ENCODE measurements around the gene HIVEP1. TPM values are rescaled to one million over a fixed set of nuclear protein-coding genes. Genes with fewer than 3 reads are reported as not detected.

Gene HIVEP1
- total RNA-seq, 1 donor from 2014 or later = 48.9 TPM

GRCh38 chr6:12110523-12111362, 98.6 kb downstream of the HIVEP1 start:
- Mint-ChIP-seq H3K9me3 (ENCODE audit: unreplicated experiment) (peaks cover 1% of the 10 kb centered on the region), H3K36me3 (ENCODE audit: low read depth, unreplicated experiment) (peaks cover 15% of the 10 kb centered on the region), H3K4me1 (ENCODE audit: low read depth, unreplicated experiment) (peaks cover 25% of the 10 kb centered on the region), H3K27me3 (ENCODE audit: low read depth, unreplicated experiment) (no peaks in the 10 kb centered on the region), H3K27ac (ENCODE audit: unreplicated experiment) (no peak overlapping the region), H3K4me3 (ENCODE audit: unreplicated experiment) (no peak overlapping the region)
- Histone ChIP-seq H3K9me3 (ENCODE audit: insufficient read depth, low read depth, low read length) (no peaks in the 10 kb centered on the region), H3K4me1 (ENCODE audit: insufficient read depth, low read length) (peaks cover 17% of the 10 kb centered on the region), H3K79me2 (ENCODE audit: insufficient read depth, low read length) (peaks cover 17% of the 10 kb centered on the region), H3K36me3 (ENCODE audit: insufficient read depth, low read length) (peaks cover 3% of the 10 kb centered on the region), H3K4me2 (ENCODE audit: low read length) (no peak overlapping the region), H3K27me3 (ENCODE audit: insufficient read depth, low read length) (no peaks in the 10 kb centered on the region), H3K9ac (ENCODE audit: low read length) (no peak overlapping the region), H2AFZ (ENCODE audit: low read depth, low read length) (no peak overlapping the region), H3K4me3 (ENCODE audit: insufficient read depth, low read depth, low read length) (no peak overlapping the region), H3K27ac (ENCODE audit: low read depth, low read length) (no peak overlapping the region), H4K20me1 (ENCODE audit: insufficient read depth, low read length) (peaks cover 9% of the 10 kb centered on the region)
- TF ChIP-seq CTCF (IDR thresholded peaks at IDR 0.05; ENCODE audit: insufficient read depth, low read depth, low read length) (no peak), EZH2 (IDR thresholded peaks at IDR 0.05; ENCODE audit: insufficient read depth, low read length) (no peak)
- no peak for FAIRE-seq
- DNase-seq (ENCODE audit: low read depth) = no peak

GRCh38 chr6:12111363-12111670, 99.2 kb downstream of the HIVEP1 start:
- Histone ChIP-seq H4K20me1 (ENCODE audit: insufficient read depth, low read length) (peaks cover 9% of the 10 kb centered on the region), H3K27ac (ENCODE audit: low read depth, low read length) (no peak overlapping the region), H2AFZ (ENCODE audit: low read depth, low read length) (no peak overlapping the region), H3K9ac (ENCODE audit: low read length) (no peak overlapping the region), H3K79me2 (ENCODE audit: insufficient read depth, low read length) (peaks cover 20% of the 10 kb centered on the region), H3K36me3 (ENCODE audit: insufficient read depth, low read length) (peaks cover 3% of the 10 kb centered on the region), H3K27me3 (ENCODE audit: insufficient read depth, low read length) (no peaks in the 10 kb centered on the region), H3K4me1 (ENCODE audit: insufficient read depth, low read length) (peaks cover 17% of the 10 kb centered on the region), H3K9me3 (ENCODE audit: insufficient read depth, low read depth, low read length) (no peaks in the 10 kb centered on the region), H3K4me3 (ENCODE audit: insufficient read depth, low read depth, low read length) (no peak overlapping the region), H3K4me2 (ENCODE audit: low read length) (no peak overlapping the region)
- DNase-seq (ENCODE audit: low read depth) (no peak), FAIRE-seq (no peak)
- H3K9me3 Mint-ChIP-seq (ENCODE audit: unreplicated experiment) = peaks cover 1% of the 10 kb centered on the region
- no peaks in the 10 kb centered on the region for H3K27me3 Mint-ChIP-seq (ENCODE audit: low read depth, unreplicated experiment)
- H3K4me1 Mint-ChIP-seq (ENCODE audit: low read depth, unreplicated experiment) = peaks cover 25% of the 10 kb centered on the region
- H3K27ac Mint-ChIP-seq (ENCODE audit: unreplicated experiment) = peak overlapping the region; percentile 3
- H3K36me3 Mint-ChIP-seq (ENCODE audit: low read depth, unreplicated experiment) = peaks cover 18% of the 10 kb centered on the region
- TF ChIP-seq EZH2 (IDR thresholded peaks at IDR 0.05; ENCODE audit: insufficient read depth, low read length) (no peak), CTCF (IDR thresholded peaks at IDR 0.05; ENCODE audit: insufficient read depth, low read depth, low read length) (no peak)
- no peak overlapping the region for H3K4me3 Mint-ChIP-seq (ENCODE audit: unreplicated experiment)
